Measurements from ENCODE around the gene PANX3. TPM values are rescaled to one million over a fixed set of nuclear protein-coding genes. Genes with fewer than 3 reads are reported as not detected.
A peak's percentile ranks its signal among the peaks of the same experiment; 100 is the strongest.

Gene PANX3
- total RNA-seq, 2 donors from 2014 or later, result not detected

GRCh38 chr11:124581817-124582216 lies 29.4 kb upstream of the PANX3 start:
- no peaks in the 10 kb centered on the region for H3K36me3 ChIP-seq
- H3K4me3 ChIP-seq, result no peak overlapping the region
- no peak overlapping the region for H3K27ac ChIP-seq
- H3K9me3 ChIP-seq, result no peaks in the 10 kb centered on the region
- no peak for DNase-seq
- H3K9ac ChIP-seq (ENCODE audit: low read depth in 2 of 2, low read length in 2 of 2), result no peak overlapping the region
- H3K4me1 ChIP-seq, result no peaks in the 10 kb centered on the region
- TF ChIP-seq CTCF (IDR thresholded peaks at IDR 0.05), result no peak
- intact Hi-C loops (cut with DNase I), result no loop called here
- H3K27me3 ChIP-seq, result no peaks in the 10 kb centered on the region

DNA sequence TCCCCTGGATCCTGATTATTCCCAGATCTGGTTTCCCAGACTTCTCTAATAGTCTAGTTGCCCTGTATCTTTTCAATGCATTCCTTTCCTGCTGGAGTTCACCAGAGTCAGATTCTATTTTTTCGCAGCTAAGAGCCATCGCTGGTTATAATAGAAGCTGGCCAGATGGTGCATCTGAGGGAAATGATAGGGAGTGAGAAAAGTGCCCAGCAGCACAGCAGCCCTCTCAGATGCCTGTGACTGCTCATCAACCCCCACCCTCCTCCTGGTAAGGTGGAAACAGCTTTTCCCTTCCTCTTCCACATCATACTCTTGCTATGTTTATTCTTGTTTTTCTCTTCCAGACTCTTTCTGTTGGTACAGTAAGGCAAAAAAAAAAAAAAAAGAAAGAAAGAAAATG lies 28.7 kb upstream of the PANX3 start:
- Histone ChIP-seq H3K4me3 (no peak overlapping the region), H3K27ac (no peak overlapping the region), H3K9ac (ENCODE audit: low read depth in 2 of 2, low read length in 2 of 2) (no peak overlapping the region), H3K36me3 (no peaks in the 10 kb centered on the region), H3K27me3 (no peaks in the 10 kb centered on the region), H3K9me3 (no peaks in the 10 kb centered on the region), H3K4me1 (no peaks in the 10 kb centered on the region)
- TF ChIP-seq CTCF (IDR thresholded peaks at IDR 0.05), result no peak
- intact Hi-C loops (cut with DNase I), result no loop called here
- no peak for DNase-seq

DNA sequence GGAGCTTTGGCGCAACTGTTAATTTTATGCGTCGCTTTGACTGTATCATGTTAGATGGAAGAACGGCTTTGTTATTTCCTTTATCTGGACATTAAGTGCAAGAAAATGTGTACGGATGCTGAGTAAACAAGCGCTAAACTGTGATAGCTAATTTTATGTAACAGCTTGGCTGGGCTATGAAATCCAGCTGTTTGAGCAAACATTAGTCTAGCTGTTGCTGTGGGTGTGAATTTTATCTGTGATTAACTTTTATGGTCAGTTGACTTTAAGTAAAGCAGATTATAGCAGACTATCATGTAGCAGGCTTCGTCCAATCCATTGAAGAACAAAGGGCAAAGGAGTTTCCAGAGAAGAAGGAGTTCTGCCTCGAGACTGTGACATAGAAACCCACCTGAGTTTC lies 27.4 kb upstream of the PANX3 start:
- Histone ChIP-seq H3K4me3 (no peak overlapping the region), H3K9me3 (no peaks in the 10 kb centered on the region), H3K36me3 (no peaks in the 10 kb centered on the region), H3K27ac (no peak overlapping the region), H3K9ac (ENCODE audit: low read depth in 2 of 2, low read length in 2 of 2) (no peak overlapping the region), H3K27me3 (no peaks in the 10 kb centered on the region), H3K4me1 (no peaks in the 10 kb centered on the region)
- TF ChIP-seq CTCF (IDR thresholded peaks at IDR 0.05), result no peak
- intact Hi-C loops (cut with DNase I), result no loop called here
- DNase-seq, result no peak

GRCh38 chr11:124584681-124585372 lies 26.4 kb upstream of the PANX3 start:
- H3K27ac ChIP-seq, result no peak overlapping the region
- no peaks in the 10 kb centered on the region for H3K36me3 ChIP-seq
- intact Hi-C loops (cut with DNase I), result no loop called here
- DNase-seq, result no peak
- no peak overlapping the region for H3K9ac ChIP-seq (ENCODE audit: low read depth in 2 of 2, low read length in 2 of 2)
- H3K27me3 ChIP-seq, result no peaks in the 10 kb centered on the region
- no peak overlapping the region for H3K4me3 ChIP-seq
- no peak for TF ChIP-seq CTCF (IDR thresholded peaks at IDR 0.05)
- H3K9me3 ChIP-seq, result no peaks in the 10 kb centered on the region
- H3K4me1 ChIP-seq, result no peaks in the 10 kb centered on the region

GRCh38 chr11:124586238-124586860 lies 24.9 kb upstream of the PANX3 start:
- no peaks in the 10 kb centered on the region for H3K4me1 ChIP-seq
- H3K9me3 ChIP-seq, result no peaks in the 10 kb centered on the region
- no peaks in the 10 kb centered on the region for H3K27me3 ChIP-seq
- H3K36me3 ChIP-seq, result no peaks in the 10 kb centered on the region
- peak; percentile 58 for DNase-seq
- peak; percentile 53 for TF ChIP-seq CTCF (IDR thresholded peaks at IDR 0.05)
- no peak overlapping the region for H3K27ac ChIP-seq
- intact Hi-C loops (cut with DNase I), result no loop called here
- H3K9ac ChIP-seq (ENCODE audit: low read depth in 2 of 2, low read length in 2 of 2), result no peak overlapping the region
- no peak overlapping the region for H3K4me3 ChIP-seq

Measured in colonic mucosa (tissue), 4 donors.